Measurements from ENCODE around the gene HSD17B14. TPM values are rescaled to one million over a fixed set of nuclear protein-coding genes. Genes with fewer than 3 reads are reported as not detected.

Gene HSD17B14
- polyA plus RNA-seq, 1 of the 3 experiments (the other 2 are of a cell fraction) = 29.7 TPM

GRCh38 chr19:48784527-48784926 lies 51.8 kb downstream of the HSD17B14 start:
- H3K27ac ChIP-seq (ENCODE audit: low read depth in 2 of 2, low read length in 1 of 2) = no peak overlapping the region
- ChIA-PET CTCF (interaction anchor here (2.4 to 20.7 kb wide), 3 partner anchors 11 to 186 kb away, joined by 8 to 457 read pairs (median 17); partner anchors contain the start of gene HSD17B14), POLR2A (no interaction called here)
- H3K4me1 ChIP-seq (ENCODE audit: control insufficient read depth in 1 of 2, insufficient read depth in 2 of 2, low read depth in 1 of 2, low read length in 1 of 2) = no peaks in the 10 kb centered on the region; a peak in 1 of 4 replicates
- H3K9me3 ChIP-seq = no peaks in the 10 kb centered on the region
- H3K79me2 ChIP-seq (ENCODE audit: insufficient read depth) = no peaks in the 10 kb centered on the region
- no peaks in the 10 kb centered on the region for H3F3A ChIP-seq (replicated peaks; ENCODE audit: insufficient read depth)
- no peaks in the 10 kb centered on the region for H4K20me1 ChIP-seq (ENCODE audit: insufficient read depth)
- WGBS (ENCODE audit: low lambda C conversion rate) = 53% methylated on average over 5 of the region's 5 CpGs
- no peak overlapping the region for H3K9ac ChIP-seq
- DNase-seq = no peak
- no peak overlapping the region for H2AFZ ChIP-seq (ENCODE audit: low read depth)
- H3K36me3 ChIP-seq (replicated peaks in 1 of 2; ENCODE audit: control insufficient read depth in 1 of 2, insufficient read depth in 2 of 2, low read length in 1 of 2) = no peaks in the 10 kb centered on the region
- no peak overlapping the region for H3K4me2 ChIP-seq
- no peaks in the 10 kb centered on the region for H3K9me2 ChIP-seq
- H3K4me3 ChIP-seq (ENCODE audit: low read depth in 2 of 2, low read length in 1 of 2) = no peak overlapping the region
- no peaks in the 10 kb centered on the region for H3K27me3 ChIP-seq (ENCODE audit: insufficient read depth)
- TF ChIP-seq FOXJ3 (CRISPR knock-in tag; IDR thresholded peaks at IDR 0.05) = no peak
- TF ChIP-seq JUND (IDR thresholded peaks at IDR 0.05) = no peak
- no peak for TF ChIP-seq SMC3 (IDR thresholded peaks at IDR 0.05; ENCODE audit: low read depth, low read length)
- TF ChIP-seq ELF1 (IDR thresholded peaks at IDR 0.05) = no peak
- TF ChIP-seq TCF12 (IDR thresholded peaks at IDR 0.05) = no peak
- no peak for TF ChIP-seq MEF2A (IDR thresholded peaks at IDR 0.05; ENCODE audit: borderline replicate concordance, low read depth)
- no peak for TF ChIP-seq NRF1 (IDR thresholded peaks at IDR 0.05; ENCODE audit: low read depth, low read length)
- TF ChIP-seq CTCF (IDR thresholded peaks at IDR 0.05) = no peak

- Histone ChIP-seq H3K27me3 (ENCODE audit: insufficient read depth) (no peaks in the 10 kb centered on the region), H3K9ac (no peak overlapping the region), H4K20me1 (ENCODE audit: insufficient read depth) (no peaks in the 10 kb centered on the region), H3K4me1 (ENCODE audit: control insufficient read depth in 1 of 2, insufficient read depth in 2 of 2, low read depth in 1 of 2, low read length in 1 of 2) (no peaks in the 10 kb centered on the region; a peak in 1 of 4 replicates), H3K4me2 (no peak overlapping the region), H3K79me2 (ENCODE audit: insufficient read depth) (no peaks in the 10 kb centered on the region), H2AFZ (ENCODE audit: low read depth) (no peak overlapping the region), H3K4me3 (ENCODE audit: low read depth in 2 of 2, low read length in 1 of 2) (no peak overlapping the region), H3K9me2 (no peaks in the 10 kb centered on the region), H3K36me3 (replicated peaks in 1 of 2; ENCODE audit: control insufficient read depth in 1 of 2, insufficient read depth in 2 of 2, low read length in 1 of 2) (no peaks in the 10 kb centered on the region), H3K9me3 (no peaks in the 10 kb centered on the region), H3K27ac (ENCODE audit: low read depth in 2 of 2, low read length in 1 of 2) (no peak overlapping the region), H3F3A (replicated peaks; ENCODE audit: insufficient read depth) (no peaks in the 10 kb centered on the region)
- WGBS (ENCODE audit: low lambda C conversion rate) = 76% methylated on average over 14 of the region's 14 CpGs
- DNase-seq = no peak
- TF ChIP-seq CHD2 (IDR thresholded peaks at IDR 0.05; ENCODE audit: low read length, partially characterized antibody) = no peak
- peak; percentile 77; the same call in 1 of the 2 replicates for TF ChIP-seq USF1 (IDR thresholded peaks at IDR 0.05; ENCODE audit: borderline replicate concordance, low read depth)
- TF ChIP-seq EP300 (IDR thresholded peaks at IDR 0.05; ENCODE audit: borderline replicate concordance in 1 of 2, low read depth in 1 of 2, low read length in 1 of 2) = no peak
- peak; percentile 22; the same call in 1 of the 2 replicates for TF ChIP-seq FOSL2 (IDR thresholded peaks at IDR 0.05; ENCODE audit: borderline replicate concordance, low read depth)
- CTCF ChIA-PET = interaction anchor here (1.1 to 20.7 kb wide), 3 partner anchors 29 to 189 kb away, joined by 3 to 457 read pairs (median 4); partner anchors contain the start of genes FUT1 and HSD17B14
- POLR2A ChIA-PET = interaction anchor here (0.6 kb wide), 1 partner anchor 36 kb away, joined by 4 read pairs; no protein-coding TSS in a partner anchor
Observed at GRCh38 chr19:48780631-48781391, 55.5 kb downstream of the HSD17B14 start.
